HG03439 (cell line): Measurements from ENCODE around the gene CD46.
A peak's percentile ranks its signal among the peaks of the same experiment; 100 is the strongest.

ENCODE experiments used
- ATAC-seq: cut with Tn5 transposase; IDR thresholded peaks from one replicate; pipeline ENCODE4 v1.9.1; 2021; ENCODE audit warnings: mild to moderate bottlenecking, moderate library complexity; ENCODE audit not compliant: unreplicated experiment

CD46 gene

GRCh38 chr1:207793327-207793726, 41.5 kb downstream of the CD46 start:
- no peak for ATAC-seq

- no peak for ATAC-seq
These were observed 43.0 kb downstream of the CD46 start for GRCh38 chr1:207794861-207795260.

GRCh38 chr1:207797229-207797973, 45.5 kb downstream of the CD46 start:
- peak; percentile 48 for ATAC-seq

- ATAC-seq = no peak
These were observed 47.0 kb downstream of the CD46 start for GRCh38 chr1:207798847-207799246.

GRCh38 chr1:207799989-207800648, 48.3 kb downstream of the CD46 start:
- no peak for ATAC-seq

GRCh38 chr1:207801819-207802218, 50.0 kb downstream of the CD46 start:
- ATAC-seq = no peak

GRCh38 chr1:207803678-207804077, 51.8 kb downstream of the CD46 start:
- ATAC-seq = no peak

- ATAC-seq = no peak
These were observed 53.0 kb downstream of the CD46 start for GRCh38 chr1:207804721-207805468.

GRCh38 chr1:207805841-207806421, 54.1 kb downstream of the CD46 start:
- no peak for ATAC-seq

- no peak for ATAC-seq
These were observed 54.9 kb downstream of the CD46 start for GRCh38 chr1:207806531-207807325.

GRCh38 chr1:207807326-207807689, 55.5 kb downstream of the CD46 start:
- ATAC-seq = no peak

GRCh38 chr1:207807690-207808321, 56.0 kb downstream of the CD46 start:
- ATAC-seq = no peak

GRCh38 chr1:207808322-207808705, 56.5 kb downstream of the CD46 start:
- ATAC-seq = no peak

- no peak for ATAC-seq
These were observed 57.2 kb downstream of the CD46 start for GRCh38 chr1:207808911-207809555.

- ATAC-seq = no peak
These were observed 58.3 kb downstream of the CD46 start for GRCh38 chr1:207810173-207810572.

- ATAC-seq = no peak
These were observed 58.9 kb downstream of the CD46 start for GRCh38 chr1:207810606-207811295.

GRCh38 chr1:207811319-207811718, 59.5 kb downstream of the CD46 start:
- no peak for ATAC-seq

- no peak for ATAC-seq
These were observed 60.3 kb downstream of the CD46 start for GRCh38 chr1:207811920-207812720.
